ENCODE data around the gene CGRRF1. TPM values are rescaled to one million over a fixed set of nuclear protein-coding genes. Genes with fewer than 3 reads are reported as not detected.

CGRRF1 gene
- total and polyA plus RNA-seq, 2 of the 13 experiments (the other 11 are each of a cell fraction or from before 2014, with no cell fraction given) = 16.8 to 18.2 TPM

DNA sequence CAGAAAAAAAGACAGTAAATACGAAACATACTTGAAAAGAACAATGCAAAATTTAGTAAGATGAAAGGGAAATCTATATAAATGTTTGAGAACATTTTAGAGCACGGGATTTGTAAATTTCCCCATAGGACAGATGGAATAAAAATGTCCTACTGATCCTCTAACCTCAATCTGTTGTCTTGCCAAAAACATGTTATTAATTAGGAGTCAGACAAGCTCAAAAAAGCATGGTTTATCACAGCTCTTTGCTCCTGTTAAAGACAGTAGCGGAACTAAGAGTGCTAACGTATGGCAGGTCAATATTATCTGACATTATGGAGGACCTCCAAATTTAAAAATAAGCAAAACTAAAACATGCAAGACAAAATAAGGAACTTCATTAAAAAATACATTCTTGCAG lies 33.8 kb upstream of the CGRRF1 start:
- FAIRE-seq = no peak
- 95% methylated on average over 4 of the region's 4 CpGs for WGBS (ENCODE audit: low lambda C conversion rate)
- intact Hi-C loops (cut with micrococcal nuclease; ENCODE audit: unreplicated experiment) (no loop called here), in situ Hi-C loops (cut with HindIII; ENCODE audit: extremely low pct_ligation_motif_present, low pct_unique_long_range_greater_than_20kb) (no loop called here)
- Histone ChIP-seq H3K9me3 (ENCODE audit: low read length) (no peaks in the 10 kb centered on the region), H3K4me2 (ENCODE audit: low read depth, low read length) (no peak overlapping the region), H3K27me3 (ENCODE audit: control insufficient read depth in 1 of 2, insufficient read depth in 2 of 2, low read length in 2 of 2) (no peaks in the 10 kb centered on the region), H3K9ac (ENCODE audit: insufficient read depth, low read depth, low read length) (no peak overlapping the region), H3K27ac (ENCODE audit: extremely low read length, insufficient read depth, low read length) (no peak overlapping the region), H3K36me3 (replicated peaks in 1 of 2; ENCODE audit: control insufficient read depth in 1 of 2, insufficient read depth in 2 of 2, low read length in 2 of 2) (peaks cover 3 to 29% of the 10 kb centered on the region in 2 experiments), H3K4me3 (replicated peaks in 1 of 3; ENCODE audit: insufficient read depth in 1 of 3, low read depth in 2 of 3, low read length in 3 of 3) (no peak overlapping the region), H4K20me1 (ENCODE audit: insufficient read depth, low read length) (no peaks in the 10 kb centered on the region), H3K79me2 (ENCODE audit: insufficient read depth, low read length) (no peaks in the 10 kb centered on the region), H2AFZ (ENCODE audit: low read length) (no peak overlapping the region), H3K4me1 (ENCODE audit: insufficient read depth, low read length) (0 out of 2 replicates have a peak, but pooled peaks cover 8% of the 10 kb centered on the region)
- no peak for ATAC-seq
- no TSS peak for BruUV-seq (replicated peaks)
- ChIA-PET CTCF (ENCODE audit: low intra/inter-chr PET ratio, low total read pairs) (no interaction called here), POLR2A (no interaction called here)
- no peak for DNase-seq (ENCODE audit: low spot score)
- TF ChIP-seq, protein P1, sequence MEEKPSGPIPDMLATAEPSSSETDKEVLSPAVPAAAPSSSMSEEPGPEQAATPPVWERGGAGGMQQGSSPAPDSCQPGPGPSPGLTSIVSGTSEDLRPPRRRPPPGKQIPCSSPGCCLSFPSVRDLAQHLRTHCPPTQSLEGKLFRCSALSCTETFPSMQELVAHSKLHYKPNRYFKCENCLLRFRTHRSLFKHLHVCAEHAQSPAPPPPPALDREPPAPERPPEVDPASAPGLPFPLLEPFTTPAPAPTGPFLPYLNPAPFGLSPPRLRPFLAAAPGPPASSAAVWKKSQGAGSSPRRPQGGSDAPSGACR (CRISPR knock-in tag; IDR thresholded peaks at IDR 0.05) = no peak
- TF ChIP-seq NRL (CRISPR knock-in tag; IDR thresholded peaks at IDR 0.05; ENCODE audit: borderline replicate concordance) (no peak), ZKSCAN1 (IDR thresholded peaks at IDR 0.05; ENCODE audit: low read length) (no peak), NCOA1 (CRISPR knock-in tag; IDR thresholded peaks at IDR 0.05) (no peak), ZFAT (CRISPR knock-in tag; conservative IDR thresholded peaks at IDR 0.05) (no peak), ZMAT3 (CRISPR knock-in tag; conservative IDR thresholded peaks at IDR 0.05) (no peak), MTA3 (CRISPR knock-in tag; IDR thresholded peaks at IDR 0.05) (no peak), TBP (CRISPR knock-in tag; IDR thresholded peaks at IDR 0.05) (no peak), ZNF17 (CRISPR knock-in tag; IDR thresholded peaks at IDR 0.05) (no peak), AGO2 (optimal IDR thresholded peaks at IDR 0.05; ENCODE audit: low read depth, low read length) (no peak)
- TF ChIP-seq, protein P2, sequence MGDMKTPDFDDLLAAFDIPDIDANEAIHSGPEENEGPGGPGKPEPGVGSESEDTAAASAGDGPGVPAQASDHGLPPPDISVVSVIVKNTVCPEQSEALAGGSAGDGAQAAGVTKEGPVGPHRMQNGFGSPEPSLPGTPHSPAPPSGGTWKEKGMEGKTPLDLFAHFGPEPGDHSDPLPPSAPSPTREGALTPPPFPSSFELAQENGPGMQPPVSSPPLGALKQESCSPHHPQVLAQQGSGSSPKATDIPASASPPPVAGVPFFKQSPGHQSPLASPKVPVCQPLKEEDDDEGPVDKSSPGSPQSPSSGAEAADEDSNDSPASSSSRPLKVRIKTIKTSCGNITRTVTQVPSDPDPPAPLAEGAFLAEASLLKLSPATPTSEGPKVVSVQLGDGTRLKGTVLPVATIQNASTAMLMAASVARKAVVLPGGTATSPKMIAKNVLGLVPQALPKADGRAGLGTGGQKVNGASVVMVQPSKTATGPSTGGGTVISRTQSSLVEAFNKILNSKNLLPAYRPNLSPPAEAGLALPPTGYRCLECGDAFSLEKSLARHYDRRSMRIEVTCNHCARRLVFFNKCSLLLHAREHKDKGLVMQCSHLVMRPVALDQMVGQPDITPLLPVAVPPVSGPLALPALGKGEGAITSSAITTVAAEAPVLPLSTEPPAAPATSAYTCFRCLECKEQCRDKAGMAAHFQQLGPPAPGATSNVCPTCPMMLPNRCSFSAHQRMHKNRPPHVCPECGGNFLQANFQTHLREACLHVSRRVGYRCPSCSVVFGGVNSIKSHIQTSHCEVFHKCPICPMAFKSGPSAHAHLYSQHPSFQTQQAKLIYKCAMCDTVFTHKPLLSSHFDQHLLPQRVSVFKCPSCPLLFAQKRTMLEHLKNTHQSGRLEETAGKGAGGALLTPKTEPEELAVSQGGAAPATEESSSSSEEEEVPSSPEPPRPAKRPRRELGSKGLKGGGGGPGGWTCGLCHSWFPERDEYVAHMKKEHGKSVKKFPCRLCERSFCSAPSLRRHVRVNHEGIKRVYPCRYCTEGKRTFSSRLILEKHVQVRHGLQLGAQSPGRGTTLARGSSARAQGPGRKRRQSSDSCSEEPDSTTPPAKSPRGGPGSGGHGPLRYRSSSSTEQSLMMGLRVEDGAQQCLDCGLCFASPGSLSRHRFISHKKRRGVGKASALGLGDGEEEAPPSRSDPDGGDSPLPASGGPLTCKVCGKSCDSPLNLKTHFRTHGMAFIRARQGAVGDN (CRISPR knock-in tag; IDR thresholded peaks at IDR 0.05) = no peak
- TF ChIP-seq, protein P3, sequence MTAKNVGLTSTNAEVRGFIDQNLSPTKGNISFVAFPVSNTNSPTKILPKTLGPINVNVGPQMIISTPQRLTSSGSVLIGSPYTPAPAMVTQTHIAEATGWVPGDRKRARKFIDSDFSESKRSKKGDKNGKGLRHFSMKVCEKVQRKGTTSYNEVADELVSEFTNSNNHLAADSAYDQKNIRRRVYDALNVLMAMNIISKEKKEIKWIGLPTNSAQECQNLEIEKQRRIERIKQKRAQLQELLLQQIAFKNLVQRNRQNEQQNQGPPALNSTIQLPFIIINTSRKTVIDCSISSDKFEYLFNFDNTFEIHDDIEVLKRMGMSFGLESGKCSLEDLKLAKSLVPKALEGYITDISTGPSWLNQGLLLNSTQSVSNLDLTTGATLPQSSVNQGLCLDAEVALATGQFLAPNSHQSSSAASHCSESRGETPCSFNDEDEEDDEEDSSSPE (CRISPR knock-in tag; IDR thresholded peaks at IDR 0.05) = no peak
- TF ChIP-seq, protein P4, sequence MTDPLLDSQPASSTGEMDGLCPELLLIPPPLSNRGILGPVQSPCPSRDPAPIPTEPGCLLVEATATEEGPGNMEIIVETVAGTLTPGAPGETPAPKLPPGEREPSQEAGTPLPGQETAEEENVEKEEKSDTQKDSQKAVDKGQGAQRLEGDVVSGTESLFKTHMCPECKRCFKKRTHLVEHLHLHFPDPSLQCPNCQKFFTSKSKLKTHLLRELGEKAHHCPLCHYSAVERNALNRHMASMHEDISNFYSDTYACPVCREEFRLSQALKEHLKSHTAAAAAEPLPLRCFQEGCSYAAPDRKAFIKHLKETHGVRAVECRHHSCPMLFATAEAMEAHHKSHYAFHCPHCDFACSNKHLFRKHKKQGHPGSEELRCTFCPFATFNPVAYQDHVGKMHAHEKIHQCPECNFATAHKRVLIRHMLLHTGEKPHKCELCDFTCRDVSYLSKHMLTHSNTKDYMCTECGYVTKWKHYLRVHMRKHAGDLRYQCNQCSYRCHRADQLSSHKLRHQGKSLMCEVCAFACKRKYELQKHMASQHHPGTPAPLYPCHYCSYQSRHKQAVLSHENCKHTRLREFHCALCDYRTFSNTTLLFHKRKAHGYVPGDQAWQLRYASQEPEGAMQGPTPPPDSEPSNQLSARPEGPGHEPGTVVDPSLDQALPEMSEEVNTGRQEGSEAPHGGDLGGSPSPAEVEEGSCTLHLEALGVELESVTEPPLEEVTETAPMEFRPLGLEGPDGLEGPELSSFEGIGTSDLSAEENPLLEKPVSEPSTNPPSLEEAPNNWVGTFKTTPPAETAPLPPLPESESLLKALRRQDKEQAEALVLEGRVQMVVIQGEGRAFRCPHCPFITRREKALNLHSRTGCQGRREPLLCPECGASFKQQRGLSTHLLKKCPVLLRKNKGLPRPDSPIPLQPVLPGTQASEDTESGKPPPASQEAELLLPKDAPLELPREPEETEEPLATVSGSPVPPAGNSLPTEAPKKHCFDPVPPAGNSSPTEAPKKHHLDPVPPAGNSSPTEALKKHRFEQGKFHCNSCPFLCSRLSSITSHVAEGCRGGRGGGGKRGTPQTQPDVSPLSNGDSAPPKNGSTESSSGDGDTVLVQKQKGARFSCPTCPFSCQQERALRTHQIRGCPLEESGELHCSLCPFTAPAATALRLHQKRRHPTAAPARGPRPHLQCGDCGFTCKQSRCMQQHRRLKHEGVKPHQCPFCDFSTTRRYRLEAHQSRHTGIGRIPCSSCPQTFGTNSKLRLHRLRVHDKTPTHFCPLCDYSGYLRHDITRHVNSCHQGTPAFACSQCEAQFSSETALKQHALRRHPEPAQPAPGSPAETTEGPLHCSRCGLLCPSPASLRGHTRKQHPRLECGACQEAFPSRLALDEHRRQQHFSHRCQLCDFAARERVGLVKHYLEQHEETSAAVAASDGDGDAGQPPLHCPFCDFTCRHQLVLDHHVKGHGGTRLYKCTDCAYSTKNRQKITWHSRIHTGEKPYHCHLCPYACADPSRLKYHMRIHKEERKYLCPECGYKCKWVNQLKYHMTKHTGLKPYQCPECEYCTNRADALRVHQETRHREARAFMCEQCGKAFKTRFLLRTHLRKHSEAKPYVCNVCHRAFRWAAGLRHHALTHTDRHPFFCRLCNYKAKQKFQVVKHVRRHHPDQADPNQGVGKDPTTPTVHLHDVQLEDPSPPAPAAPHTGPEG (CRISPR knock-in tag; IDR thresholded peaks at IDR 0.05) = no peak

Measured in HepG2 (cell line).